BLaER1 treated with 17β-estradiol and CSF1 and Interleukin-3, amounts not matched to agents 10 nM and 100 nM (cell line): Measurements from ENCODE around the gene PTCD1.

Experiments
- H3K27ac ChIP-seq, 11 experiments: shearing (Covaris generic); formaldehyde crosslinking; 2 replicates each; pipeline ENCODE4 v1.8.1; 2022
- H3K27me3 ChIP-seq, 11 experiments: shearing (Covaris generic); formaldehyde crosslinking; 2 replicates each; pipeline ENCODE4 v1.8.1; 2022
- H3K36me3 ChIP-seq, 11 experiments: shearing (Covaris generic); formaldehyde crosslinking; 2 replicates each; pipeline ENCODE4 v1.8.1; 2022
- H3K4me1 ChIP-seq, 10 experiments: shearing (Covaris generic); formaldehyde crosslinking; 2 replicates each; pipeline ENCODE4 v1.8.1; 2022
- H3K4me2 ChIP-seq, 11 experiments: shearing (Covaris generic); formaldehyde crosslinking; 2 replicates each; pipeline ENCODE4 v1.8.1; 2022
- H3K4me3 ChIP-seq, 10 experiments: shearing (Covaris generic); formaldehyde crosslinking; 2 replicates each; pipeline ENCODE4 v1.8.1; 2022
- H3K9ac ChIP-seq, 11 experiments: shearing (Covaris generic); formaldehyde crosslinking; 2 replicates each; pipeline ENCODE4 v1.8.1; 2022
- H3K9me3 ChIP-seq, 11 experiments: shearing (Covaris generic); formaldehyde crosslinking; replicated peaks in 1 of 11; 2 replicates each; pipeline ENCODE4 v1.8.1; 2022
- H4K20me1 ChIP-seq, 11 experiments: shearing (Covaris generic); formaldehyde crosslinking; 2 replicates each; pipeline ENCODE4 v1.8.1; 2022
- Cebpa-rat ChIP-seq, 11 experiments: shearing (Covaris generic); IDR thresholded peaks; 2 replicates each; pipeline ENCODE4 v1.8.1; 2022

The PTCD1 gene

GRCh38 chr7:99369767-99370391 lies 68.7 kb downstream of the PTCD1 start:
- H3K27me3 ChIP-seq: no peaks in the 10 kb centered on the region
- H3K9me3 ChIP-seq: no peaks in the 10 kb centered on the region
- H3K4me2 ChIP-seq: peak overlapping the region in 3 of 11 experiments; percentile 18 to 31 (median 26); a peak in 4 of 22 replicates
- peaks cover 0 to 49% (median 10%) of the 10 kb centered on the region in 11 experiments; a peak in 10 of 22 replicates for H4K20me1 ChIP-seq
- H3K9ac ChIP-seq: no peak overlapping the region; a peak in 1 of 22 replicates
- TF ChIP-seq Cebpa-rat (IDR thresholded peaks at IDR 0.05): no peak
- H3K36me3 ChIP-seq: peaks cover 25 to 51% (median 43%) of the 10 kb centered on the region in 11 experiments
- no peak overlapping the region for H3K27ac ChIP-seq
- no peak overlapping the region for H3K4me3 ChIP-seq
- H3K4me1 ChIP-seq: peaks cover 5 to 36% (median 6%) of the 10 kb centered on the region in 10 experiments; a peak in 16 of 20 replicates

GRCh38 chr7:99368750-99369389 lies 69.7 kb downstream of the PTCD1 start:
- 0 out of 22 replicates have a peak overlapping the region, but pooled peaks of 1 of the 11 experiments have one; percentile 18 for H3K4me2 ChIP-seq
- no peak overlapping the region for H3K27ac ChIP-seq
- H3K9me3 ChIP-seq: no peaks in the 10 kb centered on the region
- TF ChIP-seq Cebpa-rat (IDR thresholded peaks at IDR 0.05): no peak
- H3K9ac ChIP-seq: no peak overlapping the region
- peaks cover 35 to 61% (median 53%) of the 10 kb centered on the region in 11 experiments for H3K36me3 ChIP-seq
- peaks cover 0 to 55% (median 11%) of the 10 kb centered on the region in 11 experiments; a peak in 11 of 22 replicates for H4K20me1 ChIP-seq
- H3K27me3 ChIP-seq: no peaks in the 10 kb centered on the region
- H3K4me3 ChIP-seq: no peak overlapping the region
- peaks cover 2 to 34% (median 4%) of the 10 kb centered on the region in 10 experiments; a peak in 16 of 20 replicates for H3K4me1 ChIP-seq
